HEK293 (cell line): ENCODE data around the gene GFOD1.

ENCODE experiments used
- GLI2 ChIP-seq: fragments of 450-650 bp; formaldehyde crosslinking; IDR thresholded peaks from 2 replicates; pipeline ENCODE4; 2017; ENCODE audit warnings: missing biosample characterization, missing genetic modification characterization, low read depth, borderline replicate concordance
- HOXA7 ChIP-seq: sonication (generic); formaldehyde crosslinking; IDR thresholded peaks from 2 replicates; pipeline ENCODE4 v1.8.1; 2022; ENCODE audit warnings: missing genetic modification reagents, borderline replicate concordance
- KLF7 ChIP-seq: fragments of 450-650 bp; formaldehyde crosslinking; IDR thresholded peaks from 2 replicates; pipeline ENCODE4 v1.5.1; 2016; ENCODE audit warnings: missing biosample characterization, missing genetic modification characterization, borderline replicate concordance
- RBAK ChIP-seq: fragments of 450-650 bp; formaldehyde crosslinking; IDR thresholded peaks from 2 replicates; pipeline ENCODE4 v1.5.1; 2016; ENCODE audit warnings: missing biosample characterization, missing genetic modification characterization
- REPIN1 ChIP-seq: fragments of 450-650 bp; formaldehyde crosslinking; IDR thresholded peaks from 2 replicates; pipeline ENCODE4 v1.5.1; 2017; ENCODE audit warnings: missing biosample characterization, missing genetic modification characterization, low read depth
- SALL2 ChIP-seq: fragments of 450-650 bp; formaldehyde crosslinking; IDR thresholded peaks from 2 replicates; pipeline ENCODE4 v1.5.0; 2017; ENCODE audit warnings: missing biosample characterization, mild to moderate bottlenecking, missing genetic modification characterization, borderline replicate concordance
- SP7 ChIP-seq: fragments of 450-650 bp; formaldehyde crosslinking; IDR thresholded peaks from 2 replicates; pipeline ENCODE4 v1.5.1; 2016; ENCODE audit warnings: missing biosample characterization, missing genetic modification characterization
- ZBTB26 ChIP-seq: fragments of 450-650 bp; formaldehyde crosslinking; optimal IDR thresholded peaks from 2 replicates; pipeline ENCODE3; 2016; ENCODE audit warnings: missing biosample characterization, mild to moderate bottlenecking, missing genetic modification characterization
- ZNF132 ChIP-seq: fragments of 450-650 bp; formaldehyde crosslinking; IDR thresholded peaks from 2 replicates; pipeline ENCODE4 v1.5.1; 2017; ENCODE audit warnings: missing biosample characterization, missing genetic modification characterization, borderline replicate concordance
- ZNF169 ChIP-seq: fragments of 450-650 bp; formaldehyde crosslinking; IDR thresholded peaks from 2 replicates; pipeline ENCODE4 v1.5.1; 2016; ENCODE audit warnings: missing biosample characterization, missing genetic modification characterization
- ZNF175 ChIP-seq: fragments of 450-650 bp; formaldehyde crosslinking; IDR thresholded peaks from 2 replicates; pipeline ENCODE4 v1.5.1; 2016; ENCODE audit warnings: missing biosample characterization, missing genetic modification characterization
- ZNF223 ChIP-seq: fragments of 450-650 bp; formaldehyde crosslinking; IDR thresholded peaks from 2 replicates; pipeline ENCODE4 v1.5.1; 2016; ENCODE audit warnings: missing biosample characterization, missing genetic modification characterization
- ZNF239 ChIP-seq: fragments of 450-650 bp; formaldehyde crosslinking; IDR thresholded peaks from 2 replicates; pipeline ENCODE4 v1.5.1; 2016; ENCODE audit warnings: missing biosample characterization, missing genetic modification characterization
- ZNF24 ChIP-seq: fragments of 450-650 bp; formaldehyde crosslinking; IDR thresholded peaks from 2 replicates; pipeline ENCODE4 v1.5.1; 2016; ENCODE audit warnings: missing biosample characterization, missing genetic modification characterization
- ZNF292 ChIP-seq: fragments of 450-650 bp; formaldehyde crosslinking; IDR thresholded peaks from 2 replicates; pipeline ENCODE4 v1.5.1; 2016; ENCODE audit warnings: low read depth, missing biosample characterization, missing genetic modification characterization, borderline replicate concordance
- ZNF335 ChIP-seq: fragments of 450-650 bp; formaldehyde crosslinking; conservative IDR thresholded peaks from 2 replicates; pipeline ENCODE4 v1.5.1; 2016; ENCODE audit warnings: missing biosample characterization, missing genetic modification characterization
- ZNF37A ChIP-seq: fragments of 450-650 bp; IDR thresholded peaks from 2 replicates; pipeline ENCODE4 v1.5.1; 2018; ENCODE audit warnings: missing biosample characterization, missing genetic modification characterization
- ZNF433 ChIP-seq: fragments of 450-650 bp; formaldehyde crosslinking; IDR thresholded peaks from 2 replicates; pipeline ENCODE4 v1.5.1; 2016; ENCODE audit warnings: missing biosample characterization, missing genetic modification characterization, low read depth
- ZNF514 ChIP-seq: fragments of 450-650 bp; formaldehyde crosslinking; IDR thresholded peaks from 2 replicates; pipeline ENCODE4 v1.5.1; 2016; ENCODE audit warnings: missing biosample characterization, missing genetic modification characterization
- ZNF621 ChIP-seq: fragments of 450-650 bp; formaldehyde crosslinking; IDR thresholded peaks from 2 replicates; pipeline ENCODE4 v1.5.1; 2017; ENCODE audit warnings: missing biosample characterization, missing genetic modification characterization
- ZNF639 ChIP-seq: fragments of 450-650 bp; formaldehyde crosslinking; IDR thresholded peaks from 2 replicates; pipeline ENCODE4 v1.5.1; 2016; ENCODE audit warnings: missing biosample characterization, missing genetic modification characterization
- ZNF654 ChIP-seq: fragments of 450-650 bp; formaldehyde crosslinking; IDR thresholded peaks from 2 replicates; pipeline ENCODE4 v1.5.1; 2016; ENCODE audit warnings: low read depth, missing biosample characterization, missing genetic modification characterization
- ZNF670 ChIP-seq: fragments of 450-650 bp; formaldehyde crosslinking; IDR thresholded peaks from 2 replicates; pipeline ENCODE4 v1.5.1; 2016; ENCODE audit warnings: missing biosample characterization, missing genetic modification characterization, low read depth
- ZNF701 ChIP-seq: fragments of 450-650 bp; formaldehyde crosslinking; IDR thresholded peaks from 2 replicates; pipeline ENCODE4 v1.5.1; 2016; ENCODE audit warnings: missing biosample characterization, missing genetic modification characterization
- ZNF791 ChIP-seq: fragments of 450-650 bp; formaldehyde crosslinking; IDR thresholded peaks from 2 replicates; pipeline ENCODE4 v1.5.1; 2016; ENCODE audit warnings: missing biosample characterization, missing genetic modification characterization
- TF ChIP-seq, protein P1 (sequence below): fragments of 450-650 bp; formaldehyde crosslinking; IDR thresholded peaks from 2 replicates; pipeline ENCODE4 v1.5.1; 2017; ENCODE audit warnings: missing biosample characterization, missing genetic modification characterization
- TF ChIP-seq, protein P2 (sequence below): fragments of 450-650 bp; formaldehyde crosslinking; IDR thresholded peaks from 2 replicates; pipeline ENCODE4 v1.5.1; 2016; ENCODE audit warnings: missing biosample characterization, missing genetic modification characterization
- TF ChIP-seq, protein P3 (sequence below): fragments of 450-650 bp; formaldehyde crosslinking; IDR thresholded peaks from 2 replicates; pipeline ENCODE4 v1.5.1; 2016; ENCODE audit warnings: missing biosample characterization, missing genetic modification characterization

Gene GFOD1

DNA sequence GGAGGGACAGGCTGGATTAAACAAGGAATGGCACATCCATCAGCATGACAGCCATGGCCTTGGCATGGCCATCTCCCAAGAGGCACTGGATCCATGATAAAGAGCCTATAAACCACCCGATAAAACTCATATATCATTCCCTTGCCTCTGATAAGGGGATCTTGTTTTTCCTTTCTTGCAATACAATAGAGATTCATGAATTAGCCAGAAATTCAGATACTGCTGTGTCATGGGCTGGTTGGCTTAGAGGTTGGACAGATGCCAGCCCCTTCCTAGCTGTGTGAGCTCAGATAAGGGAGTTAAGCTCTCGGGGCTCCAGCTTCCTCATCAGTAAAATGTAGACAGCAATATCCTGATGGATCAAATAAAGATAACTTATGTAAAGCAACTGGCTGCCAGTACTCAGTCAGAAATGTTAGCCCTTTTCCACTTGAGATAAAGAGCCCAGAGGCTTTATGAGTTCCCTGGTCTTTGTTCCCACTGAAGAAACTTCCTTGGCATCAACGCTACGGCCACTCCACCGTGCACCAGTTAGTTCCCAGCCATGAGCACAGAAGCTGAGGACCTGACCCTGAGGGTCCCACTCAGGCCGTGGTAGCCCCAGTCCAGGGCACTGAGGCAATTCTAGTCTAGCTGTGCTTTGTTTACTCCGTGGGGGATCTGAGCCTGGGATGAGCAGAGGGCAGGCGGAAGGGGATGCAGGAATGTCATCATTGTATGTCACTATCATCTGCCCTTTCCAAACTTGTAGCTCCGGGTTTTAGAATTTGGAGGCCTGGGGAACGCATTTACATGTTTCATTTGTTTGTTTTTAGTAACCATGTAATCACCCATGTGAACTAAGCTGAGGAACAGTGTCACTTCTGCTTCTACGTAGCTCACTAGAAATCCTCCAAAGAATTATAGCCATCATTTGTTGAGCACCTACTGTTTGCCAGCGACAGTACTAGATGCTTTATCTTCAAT, 91.8 kb downstream of the GFOD1 start (continued):
- TF ChIP-seq, protein P1, sequence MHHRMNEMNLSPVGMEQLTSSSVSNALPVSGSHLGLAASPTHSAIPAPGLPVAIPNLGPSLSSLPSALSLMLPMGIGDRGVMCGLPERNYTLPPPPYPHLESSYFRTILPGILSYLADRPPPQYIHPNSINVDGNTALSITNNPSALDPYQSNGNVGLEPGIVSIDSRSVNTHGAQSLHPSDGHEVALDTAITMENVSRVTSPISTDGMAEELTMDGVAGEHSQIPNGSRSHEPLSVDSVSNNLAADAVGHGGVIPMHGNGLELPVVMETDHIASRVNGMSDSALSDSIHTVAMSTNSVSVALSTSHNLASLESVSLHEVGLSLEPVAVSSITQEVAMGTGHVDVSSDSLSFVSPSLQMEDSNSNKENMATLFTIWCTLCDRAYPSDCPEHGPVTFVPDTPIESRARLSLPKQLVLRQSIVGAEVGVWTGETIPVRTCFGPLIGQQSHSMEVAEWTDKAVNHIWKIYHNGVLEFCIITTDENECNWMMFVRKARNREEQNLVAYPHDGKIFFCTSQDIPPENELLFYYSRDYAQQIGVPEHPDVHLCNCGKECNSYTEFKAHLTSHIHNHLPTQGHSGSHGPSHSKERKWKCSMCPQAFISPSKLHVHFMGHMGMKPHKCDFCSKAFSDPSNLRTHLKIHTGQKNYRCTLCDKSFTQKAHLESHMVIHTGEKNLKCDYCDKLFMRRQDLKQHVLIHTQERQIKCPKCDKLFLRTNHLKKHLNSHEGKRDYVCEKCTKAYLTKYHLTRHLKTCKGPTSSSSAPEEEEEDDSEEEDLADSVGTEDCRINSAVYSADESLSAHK (tag by site-specific recombination), result peak; percentile 83
- TF ChIP-seq REPIN1 (tag by site-specific recombination), result no peak
- TF ChIP-seq ZNF621 (tag by site-specific recombination), result no peak
- no peak for TF ChIP-seq ZNF654
- peak; percentile 38; the same call in 1 of the 2 replicates for TF ChIP-seq ZNF335 (tag by site-specific recombination)
- TF ChIP-seq, protein P2, sequence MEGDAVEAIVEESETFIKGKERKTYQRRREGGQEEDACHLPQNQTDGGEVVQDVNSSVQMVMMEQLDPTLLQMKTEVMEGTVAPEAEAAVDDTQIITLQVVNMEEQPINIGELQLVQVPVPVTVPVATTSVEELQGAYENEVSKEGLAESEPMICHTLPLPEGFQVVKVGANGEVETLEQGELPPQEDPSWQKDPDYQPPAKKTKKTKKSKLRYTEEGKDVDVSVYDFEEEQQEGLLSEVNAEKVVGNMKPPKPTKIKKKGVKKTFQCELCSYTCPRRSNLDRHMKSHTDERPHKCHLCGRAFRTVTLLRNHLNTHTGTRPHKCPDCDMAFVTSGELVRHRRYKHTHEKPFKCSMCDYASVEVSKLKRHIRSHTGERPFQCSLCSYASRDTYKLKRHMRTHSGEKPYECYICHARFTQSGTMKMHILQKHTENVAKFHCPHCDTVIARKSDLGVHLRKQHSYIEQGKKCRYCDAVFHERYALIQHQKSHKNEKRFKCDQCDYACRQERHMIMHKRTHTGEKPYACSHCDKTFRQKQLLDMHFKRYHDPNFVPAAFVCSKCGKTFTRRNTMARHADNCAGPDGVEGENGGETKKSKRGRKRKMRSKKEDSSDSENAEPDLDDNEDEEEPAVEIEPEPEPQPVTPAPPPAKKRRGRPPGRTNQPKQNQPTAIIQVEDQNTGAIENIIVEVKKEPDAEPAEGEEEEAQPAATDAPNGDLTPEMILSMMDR (tag by site-specific recombination), result no peak
- TF ChIP-seq ZNF223 (tag by site-specific recombination), result no peak
- TF ChIP-seq ZNF670 (tag by site-specific recombination), result no peak
- TF ChIP-seq SALL2 (tag by site-specific recombination), result no peak
- no peak for TF ChIP-seq HOXA7 (CRISPR knock-in tag)
- no peak for TF ChIP-seq ZNF791 (tag by site-specific recombination)
- TF ChIP-seq ZNF292 (tag by site-specific recombination), result no peak
- TF ChIP-seq KLF7 (tag by site-specific recombination), result no peak; the same call in 1 of the 2 replicates
- no peak for TF ChIP-seq ZNF514 (tag by site-specific recombination)
- no peak for TF ChIP-seq ZNF169 (tag by site-specific recombination)
- no peak for TF ChIP-seq ZNF132 (tag by site-specific recombination)
- peak; percentile 70 for TF ChIP-seq SP7
- TF ChIP-seq ZNF37A (tag by site-specific recombination), result no peak
- 0 out of 2 replicates have a peak, but pooled peaks have one; percentile 19 for TF ChIP-seq ZNF639 (tag by site-specific recombination)
- TF ChIP-seq ZNF175 (tag by site-specific recombination), result no peak
- TF ChIP-seq GLI2 (tag by site-specific recombination), result peak; percentile 66; the same call in 1 of the 2 replicates
- no peak for TF ChIP-seq ZNF701 (tag by site-specific recombination)
- TF ChIP-seq, protein P3, sequence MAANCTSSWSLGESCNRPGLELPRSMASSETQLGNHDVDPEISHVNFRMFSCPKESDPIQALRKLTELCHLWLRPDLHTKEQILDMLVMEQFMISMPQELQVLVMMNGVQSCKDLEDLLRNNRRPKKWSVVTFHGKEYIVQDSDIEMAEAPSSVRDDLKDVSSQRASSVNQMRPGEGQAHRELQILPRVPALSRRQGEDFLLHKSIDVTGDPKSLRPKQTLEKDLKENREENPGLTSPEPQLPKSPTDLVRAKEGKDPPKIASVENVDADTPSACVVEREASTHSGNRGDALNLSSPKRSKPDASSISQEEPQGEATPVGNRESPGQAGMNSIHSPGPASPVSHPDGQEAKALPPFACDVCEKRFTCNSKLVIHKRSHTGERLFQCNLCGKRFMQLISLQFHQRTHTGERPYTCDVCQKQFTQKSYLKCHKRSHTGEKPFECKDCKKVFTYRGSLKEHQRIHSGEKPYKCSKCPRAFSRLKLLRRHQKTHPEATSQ (tag by site-specific recombination), result no peak
- TF ChIP-seq ZNF433, result no peak
- no peak for TF ChIP-seq ZBTB26
- TF ChIP-seq ZNF239, result no peak
- no peak for TF ChIP-seq RBAK (tag by site-specific recombination)
- TF ChIP-seq ZNF24, result peak; percentile 53; the same call in 1 of the 2 replicates
